ENCODE measurements around the gene PNMA6E.
"Not testable (repeated sequence)": the region's sequence is repeated elsewhere in the genome, so short reads cannot be mapped to it uniquely, and the experiment has no call there.

Gene PNMA6E

DNA sequence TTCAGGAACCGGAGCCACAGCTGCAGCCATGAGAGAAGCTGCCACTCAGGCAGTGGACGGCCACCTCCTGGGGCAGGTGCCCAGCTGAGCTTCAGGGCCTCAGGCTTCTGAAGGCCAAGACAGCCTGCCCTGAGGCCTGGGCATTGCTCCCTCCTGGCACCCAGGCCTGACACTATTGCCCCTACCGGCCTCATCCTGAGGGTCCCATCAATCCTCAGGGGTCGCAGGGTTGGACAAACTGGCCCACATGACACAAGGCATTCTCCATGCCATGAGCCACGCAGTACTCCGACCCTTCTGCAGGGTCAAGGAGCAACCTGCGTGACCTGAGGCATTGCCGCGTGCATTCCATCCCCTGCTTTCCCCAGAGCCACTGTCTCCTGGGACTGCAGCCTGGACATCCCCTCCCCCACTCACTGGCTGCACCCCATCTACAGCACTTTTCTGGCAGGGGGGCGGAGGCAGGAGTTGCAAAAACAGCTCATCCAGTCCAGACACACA is 7.1 kb upstream of the PNMA6E start:
- DNase-seq (ENCODE audit: low spot score): no peak

DNA sequence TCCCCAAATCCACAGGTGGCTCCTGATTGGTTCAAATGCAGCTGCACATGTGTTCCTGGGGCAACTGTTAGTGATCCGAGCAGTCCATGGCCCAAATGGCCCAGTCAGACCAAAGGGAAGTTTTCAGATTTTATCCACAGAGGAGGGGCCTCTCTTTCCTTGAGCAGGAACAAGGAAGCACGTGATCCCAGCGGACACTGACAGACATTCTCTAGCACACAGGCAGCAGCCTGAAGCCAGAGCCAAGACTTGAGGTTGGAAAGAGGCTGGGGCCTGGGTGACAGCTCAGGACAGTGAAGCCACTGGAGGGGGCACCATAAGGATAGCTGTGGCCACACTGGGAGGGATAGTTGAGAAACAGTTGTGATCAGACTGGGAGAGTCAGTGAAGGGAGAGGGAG is 6.6 kb upstream of the PNMA6E start:
- DNase-seq (ENCODE audit: low spot score): no peak

DNA sequence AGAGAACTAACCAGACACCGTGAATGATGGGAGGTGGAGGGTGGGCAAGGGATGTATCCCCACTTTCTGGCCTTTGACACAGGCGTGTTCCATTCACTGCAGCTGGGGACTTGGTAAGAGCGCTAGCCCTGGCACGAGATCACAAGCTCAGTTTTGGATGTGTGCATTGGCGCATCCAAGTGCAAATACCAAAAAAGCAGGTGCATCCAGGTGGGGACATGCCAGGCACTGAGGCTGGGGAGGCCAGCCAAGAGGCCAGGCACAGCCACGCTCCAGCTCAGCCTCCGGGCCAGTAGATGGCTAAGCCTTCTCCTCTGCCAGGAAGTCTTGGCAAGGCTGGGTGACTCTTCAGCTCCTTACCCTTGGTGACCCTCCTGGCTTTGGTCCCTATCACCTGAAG is 5.8 kb upstream of the PNMA6E start:
- no peak for DNase-seq (ENCODE audit: low spot score)

DNA sequence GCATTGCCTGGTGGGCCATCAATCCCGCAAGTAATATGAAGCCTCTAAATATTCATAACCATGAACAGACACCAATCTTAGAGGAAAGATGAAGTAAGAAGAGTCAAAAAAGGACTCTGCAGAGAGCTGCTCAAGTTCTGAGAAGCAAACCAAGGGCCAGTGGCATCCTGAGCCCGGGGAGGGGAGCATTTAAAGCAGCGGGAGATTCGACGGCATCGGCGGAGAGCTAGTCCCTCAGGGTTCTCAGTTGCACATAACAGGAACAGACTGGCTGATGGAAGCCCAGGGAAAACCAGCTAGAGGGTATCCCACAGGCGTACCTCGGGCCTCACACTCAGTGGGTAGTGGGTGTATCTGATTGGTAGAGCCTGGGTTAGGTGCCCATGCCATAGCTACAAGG is 4.9 kb upstream of the PNMA6E start:
- no peak for DNase-seq (ENCODE audit: low spot score)

DNA sequence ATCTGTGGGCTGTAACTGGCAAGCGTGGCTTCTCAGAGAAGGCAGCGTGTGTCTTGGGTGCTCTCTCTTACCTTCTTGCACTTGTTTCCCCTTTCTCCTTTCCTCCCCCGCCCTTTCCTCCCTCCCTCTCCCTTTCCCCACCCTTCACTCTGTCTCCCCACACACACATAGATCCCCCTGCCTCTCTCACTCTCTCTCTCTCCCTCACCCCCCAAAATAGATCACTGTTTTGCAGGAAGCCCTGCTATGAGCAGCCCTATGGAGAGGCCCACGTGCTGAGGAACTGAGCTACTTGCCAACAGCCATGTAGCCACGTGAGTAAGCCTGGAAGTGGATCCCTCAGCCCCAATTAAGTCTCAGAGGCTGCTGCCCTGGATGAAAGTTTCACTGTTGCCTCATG is 4.3 kb upstream of the PNMA6E start:
- no peak for DNase-seq (ENCODE audit: low spot score)

DNA sequence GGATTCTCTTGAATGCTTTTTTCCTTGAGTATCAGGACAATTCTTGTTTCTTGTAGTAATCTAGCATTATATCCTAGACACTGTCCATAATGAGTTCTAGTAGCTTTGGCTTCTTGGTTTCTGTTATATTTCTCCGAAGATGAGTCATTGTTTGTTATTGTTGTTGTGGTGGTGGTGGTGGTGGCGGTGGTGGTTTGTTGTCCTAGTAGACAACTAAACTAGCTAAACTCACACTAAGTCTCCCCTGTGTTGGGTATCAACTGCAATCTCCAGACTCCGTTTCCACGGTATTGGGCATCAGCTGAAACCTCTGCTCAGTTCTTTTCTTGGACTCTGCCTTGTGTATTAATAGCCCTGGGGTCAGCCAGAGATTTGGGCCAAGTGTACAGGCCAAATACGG is 3.2 kb upstream of the PNMA6E start:
- DNase-seq (ENCODE audit: low spot score): not testable (repeated sequence)

DNA sequence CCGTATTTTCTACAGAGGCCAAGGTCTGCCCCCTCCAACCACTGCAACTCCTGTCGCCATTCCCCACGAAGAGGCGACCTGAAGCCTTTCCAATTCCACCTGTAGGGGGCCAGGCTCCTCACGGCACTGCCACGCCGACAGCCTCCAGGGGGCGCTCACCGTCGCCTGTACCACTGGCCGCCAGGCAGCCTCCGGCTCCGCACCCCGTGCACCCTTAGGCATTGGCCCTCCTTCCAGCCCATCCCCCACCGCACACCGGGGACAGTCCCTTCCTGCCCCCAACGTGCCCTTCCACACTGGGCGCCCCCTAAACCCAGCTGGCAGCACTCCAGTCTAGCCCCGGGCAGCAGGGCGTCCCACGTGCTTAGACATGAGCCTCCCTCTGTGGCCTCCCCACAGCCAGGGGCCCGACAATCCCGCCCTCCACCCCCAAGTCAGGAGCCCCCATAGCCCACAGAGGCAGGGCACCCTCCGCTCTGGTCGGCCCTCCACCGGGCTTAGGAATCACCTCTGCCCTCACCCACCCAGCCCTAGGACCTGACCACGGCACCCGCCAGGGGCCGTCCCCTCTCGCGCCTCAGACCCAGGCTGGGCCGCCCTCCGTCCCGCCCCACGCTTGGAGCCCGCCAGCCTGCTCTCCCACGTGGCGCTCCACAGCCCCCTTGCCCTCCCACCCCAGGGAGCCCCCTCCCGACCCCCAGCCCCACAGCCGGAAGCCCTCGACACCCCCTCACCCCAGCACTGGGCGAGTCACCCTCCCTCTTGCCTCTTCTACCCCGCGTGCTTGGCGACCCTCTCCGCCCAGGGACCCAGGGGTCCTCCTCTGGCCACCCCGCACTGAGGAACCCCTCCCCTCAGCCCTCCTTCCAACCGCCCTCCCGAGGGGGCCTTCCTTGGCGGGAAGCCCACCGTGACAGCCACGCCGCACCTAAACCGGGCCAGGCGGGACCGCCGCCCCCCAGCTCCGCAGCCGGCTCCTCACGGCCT is 711 bp downstream of the PNMA6E start:
- DNase-seq (ENCODE audit: low spot score): peak; percentile 86

DNA sequence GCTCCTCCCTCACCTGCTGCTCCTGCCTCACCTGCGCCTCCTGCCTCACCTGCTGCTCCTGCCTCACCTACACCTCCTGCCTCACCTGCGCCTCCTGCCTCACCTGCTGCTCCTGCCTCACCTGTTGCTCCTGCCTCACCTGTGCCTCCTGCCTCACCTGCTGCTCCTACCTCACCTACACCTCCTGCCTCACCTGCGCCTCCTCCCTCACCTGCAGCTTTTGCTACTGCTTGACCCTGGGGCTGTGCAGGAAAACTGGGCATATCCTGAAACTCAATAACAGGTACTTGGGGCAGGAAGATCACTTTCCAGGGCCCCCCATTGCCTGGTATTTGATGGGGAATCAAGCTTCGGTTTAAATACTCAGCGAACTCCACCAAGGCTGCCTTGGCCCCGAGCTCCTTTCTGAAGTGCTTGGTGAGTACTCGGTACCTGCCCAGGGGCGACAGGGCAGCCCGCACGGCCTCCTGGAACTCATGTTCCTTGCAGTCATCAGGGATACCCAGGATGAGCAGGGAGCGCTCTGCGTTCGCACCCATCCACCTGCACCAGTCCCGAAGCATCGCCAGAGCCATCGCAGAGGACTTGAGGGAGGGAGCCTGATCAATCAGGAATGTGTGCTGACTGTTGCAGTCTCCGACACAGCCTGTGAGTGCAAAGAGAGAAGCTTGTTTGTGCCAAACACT is 2.7 kb downstream of the PNMA6E start:
- no peak for DNase-seq (ENCODE audit: low spot score)

DNA sequence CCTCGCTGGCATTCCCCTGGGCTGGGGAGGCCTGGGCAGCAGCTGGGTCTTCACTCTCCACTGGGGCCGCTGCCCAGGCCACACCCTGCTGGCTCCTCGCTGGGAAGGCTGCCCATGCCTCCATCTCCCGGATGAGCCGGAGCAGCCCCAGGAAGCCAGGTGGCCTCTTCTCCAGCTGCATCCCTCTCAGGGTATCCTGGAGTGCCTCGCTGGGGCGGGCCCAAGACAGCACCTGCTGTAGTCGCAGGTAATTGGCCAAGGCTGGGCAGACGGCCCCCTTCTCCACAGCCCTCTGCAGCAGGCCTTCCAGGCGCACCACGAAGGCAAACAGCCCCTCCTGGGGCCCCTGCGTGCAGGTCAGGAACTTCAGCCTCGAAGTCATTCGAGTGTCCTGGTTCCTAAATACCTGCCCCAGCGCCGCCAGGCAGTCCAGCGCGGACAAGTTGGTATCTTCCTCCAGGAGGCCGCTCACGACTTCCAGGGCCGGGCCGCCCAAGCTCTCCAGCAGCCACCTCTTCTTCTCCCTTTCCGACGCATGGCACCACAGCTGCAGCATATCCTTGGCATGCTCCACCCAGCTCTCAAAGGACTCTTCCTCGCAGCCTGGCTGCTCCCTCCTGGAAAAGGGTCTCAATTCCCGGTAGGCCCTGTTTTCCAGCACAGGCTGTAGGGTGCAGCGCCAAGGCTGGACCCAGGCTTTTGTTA is 3.7 kb downstream of the PNMA6E start:
- no peak for DNase-seq (ENCODE audit: low spot score)

DNA sequence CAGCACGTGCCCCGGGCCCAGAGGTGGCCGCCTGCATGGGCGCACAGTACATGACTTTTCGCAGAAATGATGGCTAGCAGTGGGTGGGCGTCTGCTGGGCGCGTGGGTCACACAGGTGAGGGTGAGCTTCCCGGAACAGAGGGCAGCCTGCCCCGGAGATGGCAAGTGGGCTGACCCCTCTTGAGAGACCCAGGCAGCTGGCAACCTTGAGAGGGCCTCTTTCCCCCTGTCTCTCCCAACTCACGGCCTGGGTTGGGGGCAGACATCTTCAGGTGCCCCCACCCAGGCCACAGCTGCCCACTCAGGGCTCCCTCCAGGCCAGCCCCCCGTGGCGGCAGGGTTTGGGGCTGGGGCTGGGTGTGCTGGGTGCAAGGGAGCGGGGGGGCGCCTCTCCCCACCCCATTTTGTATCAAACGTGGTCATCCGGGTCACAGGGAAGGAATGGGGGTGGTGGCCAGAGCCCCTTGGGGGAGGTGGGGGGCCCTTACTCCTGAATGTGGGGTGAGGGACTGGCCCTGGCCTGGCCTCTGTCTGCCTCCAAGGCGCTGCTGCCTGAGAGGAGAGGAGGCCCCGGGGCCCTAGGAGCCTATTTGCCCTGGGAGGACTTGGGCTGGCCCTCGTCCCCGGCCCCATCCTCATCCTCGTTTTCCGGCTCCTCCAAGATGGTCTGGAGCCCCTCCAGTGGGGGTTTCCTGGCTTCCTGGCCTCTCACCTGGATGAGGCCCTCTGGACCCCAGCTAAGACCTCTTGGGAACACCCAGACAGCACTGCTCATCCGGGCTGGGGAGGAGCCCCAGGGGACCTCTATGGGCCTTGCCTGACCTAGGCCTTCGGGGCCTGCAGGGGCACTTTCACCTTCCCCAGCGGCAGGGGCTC is 4.6 kb downstream of the PNMA6E start:
- no peak for DNase-seq (ENCODE audit: low spot score)

DNA sequence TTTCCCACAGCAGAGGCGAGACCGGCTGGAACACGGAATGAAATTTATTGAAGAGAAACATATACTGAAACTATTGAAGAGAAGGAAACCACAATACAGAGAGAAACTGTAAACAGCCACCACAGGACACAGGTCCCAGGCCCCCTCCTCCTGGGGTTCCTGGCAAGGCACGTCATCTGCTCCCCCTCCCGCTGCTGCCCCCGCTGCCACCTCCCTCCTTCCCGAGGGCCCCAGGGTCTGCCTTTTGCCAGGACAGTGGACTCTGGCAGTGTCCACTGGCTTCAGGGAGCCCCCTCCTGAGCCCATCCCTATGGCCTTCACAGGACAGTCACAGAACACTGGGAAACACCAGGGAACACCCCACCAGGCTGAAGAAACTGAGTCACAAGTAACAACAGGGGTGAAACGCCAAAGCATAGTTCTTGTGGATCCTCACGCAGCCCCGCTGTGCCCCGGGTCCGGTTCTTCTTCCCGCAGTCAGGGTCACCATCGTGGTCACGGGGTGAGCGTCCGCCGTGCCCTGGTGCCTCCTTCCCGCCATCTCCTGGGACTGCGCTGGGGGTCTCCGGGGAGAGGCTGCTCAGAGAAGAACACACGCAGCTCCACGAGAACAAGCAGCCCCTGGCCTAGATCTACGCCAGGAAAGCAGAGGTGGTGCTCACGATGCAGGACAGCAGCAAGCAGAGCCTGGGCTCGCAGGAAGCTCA is 5.4 kb downstream of the PNMA6E start:
- DNase-seq (ENCODE audit: low spot score): no peak

DNA sequence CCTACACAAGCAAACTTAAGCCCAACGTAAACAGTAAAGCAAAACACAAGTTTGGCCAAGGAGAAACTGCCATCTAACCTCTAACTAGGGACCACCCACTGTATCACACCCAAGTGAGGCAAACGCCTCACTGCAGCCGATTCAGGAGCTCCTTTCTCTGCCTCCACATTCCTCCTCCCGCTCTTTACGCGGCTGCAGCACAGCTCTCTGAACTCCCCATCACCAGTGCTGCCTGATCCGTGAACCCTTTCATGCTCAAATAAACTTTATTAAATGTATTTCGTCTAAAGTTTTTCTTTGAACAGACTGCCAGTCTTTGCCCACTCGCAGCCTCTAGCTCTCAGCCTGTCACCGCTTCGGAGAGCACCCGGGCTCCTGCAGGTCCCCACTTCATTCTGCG is 6.5 kb downstream of the PNMA6E start:
- DNase-seq (ENCODE audit: low spot score): no peak

DNA sequence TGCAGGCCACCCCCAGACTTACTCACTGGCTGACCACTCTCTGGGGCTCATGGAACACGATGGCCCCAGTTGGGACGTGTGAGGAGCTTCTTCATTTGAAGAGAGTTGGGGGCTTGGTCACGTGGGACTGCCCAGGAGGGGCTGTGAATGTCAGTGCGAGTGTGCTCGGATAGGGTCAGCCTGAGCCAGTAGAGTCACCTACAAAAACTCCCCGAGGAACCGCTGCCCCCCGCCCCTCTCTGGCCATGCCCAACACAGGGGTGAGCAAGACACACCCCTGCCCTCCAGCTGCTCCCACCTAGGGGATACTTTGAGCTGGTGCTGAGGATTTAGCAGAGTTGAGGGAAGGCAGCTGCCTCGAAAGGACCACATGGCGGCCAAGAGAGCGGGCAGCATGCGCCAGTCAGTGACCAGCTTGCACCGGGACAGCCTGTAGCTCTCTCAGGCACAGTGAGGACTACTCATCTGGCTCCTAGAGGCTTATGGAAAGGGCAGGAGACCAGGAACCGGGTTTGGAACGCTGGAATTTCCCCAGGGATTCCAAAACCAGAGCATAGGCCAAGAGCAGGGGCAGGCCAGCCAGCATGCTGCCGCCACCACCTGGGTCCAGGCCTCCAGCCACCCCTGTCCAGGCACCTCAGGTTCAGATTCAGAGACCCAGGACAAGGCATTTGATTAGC is 8.4 kb downstream of the PNMA6E start:
- no peak for DNase-seq (ENCODE audit: low spot score)

DNA sequence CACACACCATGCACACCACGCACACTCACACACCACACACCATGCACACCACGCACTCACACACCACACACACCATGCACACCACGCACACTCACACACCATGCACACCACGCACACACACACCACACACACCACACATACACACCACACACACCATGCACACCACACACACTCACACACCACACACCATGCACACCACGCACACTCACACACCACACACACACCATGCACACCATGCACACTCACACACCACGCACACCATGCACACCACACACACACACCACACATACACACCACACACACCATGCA is 11.7 kb downstream of the PNMA6E start:
- not testable (repeated sequence) for DNase-seq (ENCODE audit: low spot score)

DNA sequence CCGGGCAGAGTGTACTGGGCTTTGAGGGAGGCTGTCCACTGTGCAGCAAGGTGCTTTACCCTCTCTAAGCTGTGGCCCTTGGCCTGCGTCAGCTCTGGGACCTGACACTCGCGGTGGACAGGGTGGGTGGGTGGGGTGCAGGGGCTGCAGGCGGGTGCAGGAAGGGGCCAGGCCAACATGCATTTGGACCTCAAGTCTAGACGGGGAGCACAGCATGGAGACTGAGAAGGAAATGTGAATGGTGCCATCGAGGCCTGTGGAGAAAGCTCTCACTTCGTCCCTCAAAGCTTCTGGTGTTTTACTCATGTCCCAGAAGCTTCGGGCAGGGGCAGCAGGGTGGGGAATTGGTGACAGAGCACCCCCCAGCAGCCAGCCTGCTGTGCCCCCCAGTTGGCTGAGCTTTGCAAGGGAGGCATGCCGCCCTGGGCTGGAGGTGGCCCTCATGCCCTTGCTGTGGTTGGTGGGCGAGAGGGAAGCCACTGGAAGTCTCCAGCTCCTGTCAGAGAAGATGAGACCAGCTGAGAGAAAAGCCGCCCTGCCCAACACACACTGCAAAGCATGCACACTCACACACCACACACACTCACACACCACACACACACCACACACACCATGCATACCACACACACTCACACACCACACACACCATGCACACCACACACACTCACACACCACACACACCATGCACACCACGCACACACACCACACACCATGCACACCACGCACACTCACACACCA is 12.3 kb downstream of the PNMA6E start:
- DNase-seq (ENCODE audit: low spot score): no peak

DNA sequence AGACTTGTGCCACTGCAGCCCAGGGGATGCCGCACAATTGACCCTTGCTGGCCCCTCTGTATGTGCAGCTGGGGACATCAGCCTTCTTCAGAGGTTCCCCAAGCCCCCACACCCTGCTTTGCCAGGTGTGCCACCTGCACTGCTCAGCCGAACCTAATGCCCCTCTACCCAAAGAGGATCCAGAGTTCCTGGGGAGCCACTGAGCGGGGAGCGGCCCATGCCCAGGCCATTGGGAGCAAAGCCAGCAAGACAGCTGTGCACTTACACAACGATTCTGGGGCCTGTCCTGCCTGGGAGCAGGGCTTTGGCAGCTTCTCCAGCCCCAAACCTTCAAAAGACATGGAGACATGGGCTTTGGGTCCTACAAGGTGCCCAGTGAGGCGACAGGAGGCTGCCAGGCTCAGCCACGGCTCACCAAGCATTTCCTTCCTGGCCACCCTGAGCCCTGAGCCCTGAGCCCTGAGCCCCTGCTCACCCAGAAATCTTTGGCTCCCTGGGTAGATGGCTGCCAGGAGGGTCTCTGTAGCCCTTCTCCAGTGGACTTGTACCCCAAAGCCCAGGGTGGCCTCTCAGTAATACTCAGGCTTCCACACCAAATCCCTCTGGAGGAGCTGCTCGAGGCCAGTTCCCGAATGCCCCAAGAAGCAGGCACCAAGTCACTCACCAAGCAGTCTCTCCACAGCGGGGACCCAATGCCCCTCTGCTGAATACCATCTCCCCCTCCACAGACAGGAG is 13.0 kb downstream of the PNMA6E start:
- DNase-seq (ENCODE audit: low spot score): no peak

DNA sequence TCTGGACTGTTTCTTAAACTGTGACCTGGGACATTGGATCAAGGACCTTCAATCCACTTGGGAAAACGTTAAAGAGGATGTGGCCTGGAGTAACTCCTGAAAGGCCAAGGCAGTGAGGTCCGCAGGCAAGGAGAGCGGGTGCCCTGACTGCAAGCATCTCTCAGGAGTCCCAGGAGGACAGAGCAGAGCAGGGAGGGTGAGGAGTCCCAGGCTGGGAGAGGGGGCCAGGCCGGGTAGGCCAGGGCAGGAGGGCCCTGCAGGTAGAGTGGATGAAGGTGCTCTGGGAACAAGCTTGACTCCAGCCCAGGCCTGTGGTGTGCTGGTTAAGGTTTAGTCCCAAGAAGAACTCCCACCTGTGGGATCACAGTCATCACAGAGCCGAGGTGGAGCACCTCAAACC is 13.8 kb downstream of the PNMA6E start:
- no peak for DNase-seq (ENCODE audit: low spot score)

DNA sequence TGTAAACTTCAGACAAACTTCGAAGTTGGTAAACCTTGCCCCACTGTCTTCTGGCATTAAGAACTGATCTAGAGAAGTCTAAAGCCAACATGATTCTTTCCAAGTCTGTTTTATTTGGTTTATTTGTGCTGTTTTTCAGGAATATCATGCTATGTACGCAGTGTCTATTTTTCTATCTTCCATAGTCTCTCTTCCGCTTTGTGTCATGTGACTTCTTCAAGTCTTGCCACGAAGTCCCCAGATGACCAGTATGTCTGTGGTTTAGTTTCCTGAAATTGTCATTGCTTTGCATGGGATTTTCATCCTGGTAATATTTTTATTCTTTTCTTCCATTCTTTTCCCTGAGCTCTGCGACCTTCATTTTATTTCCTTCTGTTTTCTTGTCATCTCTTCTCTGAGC is 15.1 kb downstream of the PNMA6E start:
- no peak for DNase-seq (ENCODE audit: low spot score)

DNA sequence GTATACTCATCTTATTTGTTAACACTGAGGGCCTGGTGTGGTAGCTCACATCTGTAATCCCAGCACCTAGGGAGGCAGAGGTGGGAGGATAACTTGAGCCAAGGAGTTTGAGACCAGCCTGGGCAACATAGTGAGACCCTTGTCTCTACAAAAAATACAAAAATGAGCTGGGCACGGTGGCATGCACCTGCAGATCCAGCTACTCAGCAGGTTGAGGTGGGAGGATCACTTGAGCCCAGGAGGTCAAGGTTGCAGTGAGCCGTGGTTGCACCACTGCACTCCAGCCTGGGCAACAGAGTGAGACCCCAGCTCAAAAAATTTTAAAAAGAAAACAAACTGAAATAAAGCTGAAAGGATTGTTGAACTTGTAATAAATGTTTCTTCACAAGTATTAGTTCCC is 16.2 kb downstream of the PNMA6E start:
- DNase-seq (ENCODE audit: low spot score): not testable (repeated sequence)
